IPS DF 19.7 (cell line): ENCODE results near the gene SCTR.

Source experiments
- DNase-seq: peaks from one replicate; pipeline ENCODE4 v3.0.0-alpha.2; 2013; ENCODE audit warnings: low read depth, low spot score

The SCTR gene

DNA sequence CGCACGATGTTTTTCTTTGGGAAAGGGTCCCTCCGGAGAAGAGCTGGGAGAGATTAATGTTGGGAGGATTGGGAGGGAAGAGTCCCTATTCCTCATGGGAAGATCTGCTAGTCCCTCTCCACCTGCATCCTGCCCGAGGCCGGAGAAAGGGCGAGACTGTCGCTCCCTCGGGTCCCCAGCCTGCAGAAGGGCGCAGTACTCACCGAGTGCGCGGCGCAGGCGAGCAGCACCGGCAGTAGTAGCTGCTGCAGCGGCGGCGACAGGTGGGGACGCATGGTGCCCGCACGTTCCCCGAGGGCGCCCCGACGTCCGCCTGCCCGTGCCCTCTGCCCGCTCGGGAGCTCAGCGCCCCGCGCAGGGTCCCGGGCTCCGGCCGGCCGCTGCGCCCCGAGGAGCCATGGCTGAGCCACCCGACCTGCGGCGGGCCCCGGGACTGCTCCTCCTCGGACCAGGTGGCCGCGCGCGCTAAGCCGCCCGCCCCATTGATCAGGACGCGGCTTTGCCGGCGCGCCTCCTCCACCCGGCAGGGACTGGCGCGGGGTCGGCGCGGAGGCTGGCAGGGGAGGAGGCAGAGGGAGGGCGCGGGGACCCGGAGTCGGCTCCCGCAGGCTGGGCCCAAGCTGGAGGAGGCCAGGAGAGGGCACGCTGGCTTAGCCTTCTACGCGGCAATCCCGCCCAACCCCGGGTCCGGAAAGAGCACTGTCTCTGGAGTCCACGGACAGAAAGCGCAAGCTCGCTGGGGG lies at the start of gene SCTR:
TSS of gene SCTR (minus strand) at position 532 of the 743 bp plus-strand sequence. CDS start at position 275, 257 bp downstream.
- no peak for DNase-seq

GRCh38 chr2:119567292-119567691 lies 43.0 kb upstream of the SCTR start:
- no peak for DNase-seq

GRCh38 chr2:119565481-119565880 lies 41.2 kb upstream of the SCTR start:
- DNase-seq, result no peak

DNA sequence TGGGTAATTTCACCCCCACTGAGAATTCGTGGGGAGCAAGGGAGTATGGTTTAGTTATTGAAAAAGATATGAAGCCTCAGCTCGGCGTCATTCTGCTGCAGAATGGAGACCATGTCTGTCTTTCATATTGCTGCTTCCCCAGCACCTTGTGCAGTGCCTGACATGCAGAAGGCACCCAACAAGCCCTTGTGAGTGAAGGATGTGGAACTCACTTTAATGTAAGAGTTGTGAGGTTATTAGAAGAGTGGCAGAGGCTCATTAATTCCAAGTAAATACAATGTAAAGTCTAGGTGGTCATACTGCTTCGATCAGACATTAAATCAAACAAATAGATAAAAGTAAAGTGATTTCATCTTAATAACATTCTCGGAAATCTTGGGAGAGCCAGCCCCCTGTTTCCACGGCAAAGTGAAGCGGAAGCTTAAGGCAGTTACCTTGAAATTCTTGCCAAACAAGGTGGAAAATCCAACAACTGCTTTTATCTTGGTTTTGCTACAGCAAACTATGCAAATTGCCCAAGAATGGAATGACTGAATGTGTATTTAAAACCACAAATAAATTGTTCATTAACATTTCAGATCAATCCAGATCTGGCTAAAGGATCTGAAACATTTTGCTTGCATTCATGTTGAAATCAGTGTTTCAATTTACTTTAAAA lies 29.5 kb upstream of the SCTR start:
- no peak for DNase-seq

GRCh38 chr2:119552902-119553301 lies 28.6 kb upstream of the SCTR start:
- no peak for DNase-seq

GRCh38 chr2:119550856-119551255 lies 26.6 kb upstream of the SCTR start:
- no peak for DNase-seq

DNA sequence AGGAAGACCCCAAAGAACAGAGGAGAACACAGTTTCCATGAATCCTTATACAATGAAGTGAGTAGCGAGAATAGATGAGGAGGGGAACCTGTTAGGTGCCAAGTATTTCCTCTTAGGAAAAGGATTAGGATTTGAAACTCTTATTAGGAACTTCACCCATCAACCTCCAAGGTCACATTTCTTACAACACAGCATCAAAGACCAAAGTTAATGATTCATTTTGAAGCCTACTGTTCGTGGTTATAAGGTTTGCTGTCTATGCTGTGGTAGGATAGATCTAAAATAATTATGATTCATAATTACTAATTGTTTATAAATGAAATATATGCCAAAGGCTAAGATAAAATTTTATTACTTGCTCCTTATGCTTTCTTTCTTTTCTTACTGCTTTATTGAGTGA lies 26.1 kb upstream of the SCTR start:
- DNase-seq, result no peak

- DNase-seq, result no peak
These were observed 25.0 kb upstream of the SCTR start for GRCh38 chr2:119549241-119549640.

DNA sequence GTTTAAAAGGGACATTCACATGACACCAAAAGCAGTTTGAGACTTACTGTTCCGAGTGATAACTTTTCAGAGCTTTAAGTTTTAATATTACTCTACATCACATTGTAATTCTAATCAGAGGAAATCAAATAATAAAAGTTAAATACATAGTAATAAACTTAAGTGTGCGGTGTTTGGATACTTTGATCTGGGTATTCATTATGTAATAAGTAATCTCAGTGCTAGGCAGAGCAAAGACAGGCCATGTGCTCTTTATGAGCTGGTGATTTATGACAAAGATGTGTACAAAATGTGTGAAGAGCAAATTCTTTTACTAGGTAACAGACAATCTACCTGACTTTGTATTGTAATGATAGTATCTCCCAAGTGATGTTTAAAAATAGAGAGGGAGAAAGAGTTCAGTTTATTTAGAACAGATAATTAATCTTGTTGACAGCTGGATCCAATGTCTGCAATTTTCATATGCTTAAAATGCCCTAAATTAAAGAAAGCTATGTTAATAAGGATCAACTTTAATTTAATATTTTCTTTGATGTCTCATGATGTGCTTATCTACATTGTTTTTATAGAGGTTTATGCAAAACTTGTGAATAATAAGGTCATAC lies 24.3 kb upstream of the SCTR start:
- DNase-seq, result no peak

DNA sequence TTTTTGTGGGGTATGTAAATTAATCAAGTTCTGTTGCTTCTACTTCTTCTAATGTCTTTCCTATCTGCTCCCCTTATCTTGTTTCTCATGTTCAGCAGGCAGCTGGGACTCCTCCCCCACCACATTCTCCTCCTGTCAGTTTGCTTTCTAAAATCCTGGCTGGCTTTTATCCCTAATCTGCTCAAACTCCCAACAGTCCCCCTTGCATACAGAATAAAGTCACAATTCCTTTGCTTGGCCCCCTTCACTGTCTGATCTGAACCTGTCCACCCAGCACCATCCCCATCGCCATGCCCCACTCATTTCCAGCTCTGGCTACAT lies 22.1 kb upstream of the SCTR start:
- no peak for DNase-seq

GRCh38 chr2:119545754-119546446 lies 21.6 kb upstream of the SCTR start:
- no peak for DNase-seq

DNA sequence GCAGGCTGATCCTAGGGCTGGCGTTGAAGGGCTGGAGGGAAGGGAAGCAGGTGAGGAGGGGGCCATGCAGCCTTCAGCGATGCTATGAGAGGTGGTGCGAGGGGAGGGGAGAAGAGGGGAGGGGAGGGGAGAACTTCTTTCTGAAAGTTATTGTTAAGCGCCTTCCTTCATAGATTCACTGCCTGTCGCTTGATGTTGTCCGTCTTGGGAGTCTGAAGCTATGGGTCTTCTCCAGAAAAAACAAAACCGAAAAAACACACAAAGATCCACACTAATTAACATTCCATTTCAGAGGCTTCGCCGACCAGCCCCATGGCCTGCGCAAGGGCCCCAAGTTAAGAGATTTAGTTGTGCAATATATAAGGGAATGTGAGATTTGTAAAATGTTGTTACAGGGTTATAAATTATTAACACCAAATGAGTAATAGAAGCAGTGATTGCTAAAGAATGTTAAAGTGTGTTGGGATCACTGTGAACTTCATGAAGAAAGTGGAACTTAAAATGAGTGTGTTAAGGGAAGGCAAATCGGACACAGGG lies 20.7 kb upstream of the SCTR start:
- no peak for DNase-seq

DNA sequence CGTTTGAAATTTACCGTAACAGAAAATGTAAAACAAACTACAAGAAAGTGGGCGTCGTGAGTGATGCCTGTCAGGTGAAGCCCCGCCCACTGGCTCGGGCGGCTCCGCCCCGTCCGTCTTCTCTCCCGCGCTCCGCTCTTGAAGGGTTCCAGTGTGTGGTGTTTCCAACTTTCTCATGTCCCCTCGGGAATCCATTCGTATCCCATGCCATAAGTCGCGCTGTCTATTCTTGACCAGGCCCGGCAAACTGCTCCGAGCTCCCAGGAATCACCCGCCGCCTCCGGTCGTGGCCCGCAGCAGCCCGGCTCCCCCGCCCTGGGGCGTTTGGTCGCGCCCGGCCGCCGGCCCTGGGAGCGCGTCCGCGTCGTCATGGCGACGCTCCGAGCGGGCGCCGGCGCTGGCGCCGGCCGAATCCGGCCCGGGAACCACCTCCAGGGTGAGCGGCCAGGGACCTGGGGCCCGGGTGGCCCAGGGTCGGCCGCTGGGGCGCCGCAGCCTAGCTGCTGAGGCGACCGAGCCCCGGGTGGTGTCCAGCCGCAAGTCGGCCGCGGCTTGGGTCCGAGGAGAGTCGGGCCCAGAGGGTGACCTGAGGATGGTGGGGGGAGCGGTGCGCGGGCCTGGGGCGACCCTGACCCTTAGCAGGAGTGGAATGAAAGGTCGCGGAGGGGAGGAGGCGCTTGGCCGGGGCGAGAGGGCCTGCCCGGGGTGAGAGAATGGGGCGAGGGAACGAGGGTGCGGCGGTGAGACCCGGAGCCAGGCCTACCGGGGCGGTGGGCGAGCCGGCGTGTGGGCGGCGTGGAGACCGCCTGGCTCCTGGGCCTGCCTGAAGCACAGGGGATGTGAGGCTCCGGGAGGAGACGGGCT lies 20.0 kb upstream of the SCTR start, which contains the start of gene CFAP221:
TSS of gene CFAP221 (plus strand) at position 375 of the 864 bp plus-strand sequence. CDS start 1,683 bp downstream, outside the sequence.
- DNase-seq, result no peak

DNA sequence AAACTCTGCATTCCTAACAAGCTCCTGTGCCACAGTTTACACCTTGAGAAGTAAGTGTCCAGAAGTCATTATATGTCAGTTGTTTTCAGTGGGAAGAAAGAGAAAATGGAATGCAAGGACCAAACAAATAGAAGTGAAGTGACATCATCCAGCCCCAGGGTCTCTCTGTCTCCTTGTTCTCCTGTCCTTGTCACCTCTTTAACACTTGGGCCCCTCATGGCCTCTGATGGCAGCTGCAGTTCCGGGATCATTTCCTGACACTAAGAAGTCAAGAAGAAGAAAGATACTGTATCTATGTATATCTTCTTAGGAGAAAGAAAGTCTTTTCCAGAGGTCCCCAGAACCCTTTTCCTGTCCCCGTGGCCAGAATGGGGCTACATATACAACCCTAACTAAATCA lies 17.2 kb upstream of the SCTR start:
- no peak for DNase-seq

DNA sequence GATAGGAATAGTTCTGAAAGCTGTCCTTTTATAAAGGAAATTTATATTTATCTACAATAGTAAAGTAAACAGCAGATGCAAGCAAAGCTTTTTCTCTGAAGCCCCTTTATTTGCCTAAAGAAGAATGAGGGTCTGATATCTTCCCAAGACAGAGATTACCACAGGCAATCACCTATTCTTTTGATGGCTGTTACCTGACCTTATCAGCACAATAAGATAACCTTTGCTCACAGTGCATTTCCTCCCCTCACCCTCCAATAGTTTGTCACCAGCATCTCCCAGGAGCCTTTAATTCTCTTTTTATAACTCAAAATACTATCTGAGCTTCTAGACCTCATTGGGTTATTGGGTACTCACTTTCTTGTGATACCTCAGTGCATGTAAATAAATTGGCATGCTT lies 13.5 kb upstream of the SCTR start:
- no peak for DNase-seq

- DNase-seq, result no peak
These were observed 12.4 kb upstream of the SCTR start for GRCh38 chr2:119536707-119537106.

GRCh38 chr2:119536211-119536610 lies 11.9 kb upstream of the SCTR start:
- DNase-seq, result no peak

DNA sequence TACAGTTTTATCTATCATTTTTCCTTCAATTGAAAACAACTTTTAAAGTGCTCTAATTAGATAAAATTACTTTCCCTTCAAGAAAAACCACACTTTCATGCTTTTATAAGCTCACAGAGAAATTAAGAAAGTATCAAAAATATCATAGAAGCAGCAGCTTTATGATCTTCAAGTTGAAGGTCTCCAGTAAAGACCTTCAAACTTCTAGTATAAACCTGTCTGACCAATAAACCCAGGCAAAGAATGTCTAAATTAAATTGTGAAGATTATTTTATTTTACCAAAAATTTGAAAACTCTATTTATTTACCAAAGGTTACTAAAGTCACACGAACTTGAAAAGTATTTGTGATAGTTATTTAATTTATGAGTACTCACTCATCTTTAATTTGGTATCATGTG lies 9.3 kb upstream of the SCTR start:
- DNase-seq, result no peak

GRCh38 chr2:119531292-119531691 lies 7.0 kb upstream of the SCTR start:
- no peak for DNase-seq

DNA sequence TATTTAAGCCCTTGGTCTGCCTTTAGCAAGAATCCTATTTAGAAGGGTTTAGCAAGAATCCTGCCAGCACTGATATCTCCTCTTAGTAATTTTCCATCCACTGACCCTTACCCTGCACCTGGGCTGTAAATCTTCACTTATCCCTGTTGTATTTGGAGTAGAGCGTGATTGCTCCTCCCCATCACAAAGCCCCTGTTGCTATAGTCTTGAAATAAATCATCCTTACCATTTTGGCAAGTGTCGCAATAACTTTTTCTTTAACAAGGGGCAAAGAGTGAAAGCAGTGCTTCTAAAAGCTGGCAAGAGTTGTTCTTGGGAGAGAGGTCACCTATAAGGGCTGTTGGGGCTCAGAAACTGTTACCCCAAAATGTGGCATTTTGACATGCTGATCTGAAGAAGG lies 3.7 kb upstream of the SCTR start:
- no peak for DNase-seq

DNA sequence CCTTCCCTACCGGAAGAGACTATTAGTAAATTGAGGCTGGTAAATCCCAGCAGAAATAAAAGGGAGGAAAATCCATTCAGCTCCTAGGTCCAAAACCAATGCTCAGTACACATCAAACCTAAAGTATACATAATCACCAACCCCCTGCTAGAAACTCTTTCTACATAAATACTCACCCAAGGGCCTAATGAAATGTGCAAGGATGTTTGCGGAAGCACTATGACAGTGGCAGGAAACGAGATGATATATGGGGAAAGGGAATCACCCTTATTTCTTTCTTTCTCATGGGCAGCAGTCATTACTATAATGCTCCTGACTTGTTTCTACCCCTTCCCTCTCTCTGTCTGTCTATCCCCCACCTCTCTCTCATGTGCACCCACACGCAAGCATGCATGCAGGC lies 1.3 kb upstream of the SCTR start:
- no peak for DNase-seq
